Measurements from ENCODE around the gene PRDM16. TPM values are rescaled to one million over a fixed set of nuclear protein-coding genes. Genes with fewer than 3 reads are reported as not detected.

Gene PRDM16
- total RNA-seq, 4 donors from 2014 or later, result 5.4 to 13.2 (median 7.7) TPM

GRCh38 chr1:3120994-3121393, 52.0 kb downstream of the PRDM16 start:
- DNase-seq, result no peak
- no peak overlapping the region for H3K4me3 ChIP-seq
- H3K9me3 ChIP-seq, result no peaks in the 10 kb centered on the region
- peaks cover 0 to under 1% (median 0%) of the 10 kb centered on the region in 4 donors for H3K4me1 ChIP-seq
- no peak for TF ChIP-seq POLR2A (IDR thresholded peaks at IDR 0.05)
- TF ChIP-seq CTCF (IDR thresholded peaks at IDR 0.05), result no peak
- no peaks in the 10 kb centered on the region for H3K36me3 ChIP-seq
- no peak overlapping the region for H3K27ac ChIP-seq
- no peaks in the 10 kb centered on the region for H3K27me3 ChIP-seq

- Histone ChIP-seq H3K27me3 (no peaks in the 10 kb centered on the region), H3K27ac (no peak overlapping the region), H3K9me3 (no peaks in the 10 kb centered on the region), H3K4me1 (peaks cover 0 to 3% (median 0%) of the 10 kb centered on the region in 4 donors), H3K4me3 (no peak overlapping the region), H3K36me3 (no peaks in the 10 kb centered on the region)
- no peak for DNase-seq
- TF ChIP-seq CTCF (IDR thresholded peaks at IDR 0.05) (no peak), POLR2A (IDR thresholded peaks at IDR 0.05) (no peak)
Measured at GRCh38 chr1:3121401-3122210, 52.6 kb downstream of the PRDM16 start.

GRCh38 chr1:3122311-3122710, 53.3 kb downstream of the PRDM16 start:
- no peak overlapping the region for H3K27ac ChIP-seq
- no peaks in the 10 kb centered on the region for H3K36me3 ChIP-seq
- no peaks in the 10 kb centered on the region for H3K27me3 ChIP-seq
- TF ChIP-seq CTCF (IDR thresholded peaks at IDR 0.05) (no peak), POLR2A (IDR thresholded peaks at IDR 0.05) (no peak)
- H3K4me3 ChIP-seq, result no peak overlapping the region
- H3K9me3 ChIP-seq, result no peaks in the 10 kb centered on the region
- H3K4me1 ChIP-seq, result peaks cover 0 to 3% (median 0%) of the 10 kb centered on the region in 4 donors
- no peak for DNase-seq

- no peak overlapping the region for H3K4me3 ChIP-seq
- DNase-seq, result no peak
- H3K27me3 ChIP-seq, result no peaks in the 10 kb centered on the region
- H3K4me1 ChIP-seq, result peaks cover 0 to 3% (median 0%) of the 10 kb centered on the region in 4 donors
- H3K27ac ChIP-seq, result no peak overlapping the region
- no peaks in the 10 kb centered on the region for H3K36me3 ChIP-seq
- no peaks in the 10 kb centered on the region for H3K9me3 ChIP-seq
- TF ChIP-seq POLR2A (IDR thresholded peaks at IDR 0.05), result no peak
Measured at GRCh38 chr1:3124246-3124645, 55.2 kb downstream of the PRDM16 start.

GRCh38 chr1:3125078-3125477, 56.1 kb downstream of the PRDM16 start:
- Histone ChIP-seq H3K4me3 (no peak overlapping the region), H3K36me3 (no peaks in the 10 kb centered on the region), H3K4me1 (peaks cover 0 to 3% (median 0%) of the 10 kb centered on the region in 4 donors), H3K27me3 (no peaks in the 10 kb centered on the region), H3K27ac (no peak overlapping the region), H3K9me3 (no peaks in the 10 kb centered on the region)
- DNase-seq, result no peak
- no peak for TF ChIP-seq POLR2A (IDR thresholded peaks at IDR 0.05)
- TF ChIP-seq CTCF (IDR thresholded peaks at IDR 0.05), result no peak

GRCh38 chr1:3125546-3126368, 56.8 kb downstream of the PRDM16 start:
- no peak overlapping the region for H3K27ac ChIP-seq
- H3K36me3 ChIP-seq, result no peaks in the 10 kb centered on the region
- H3K4me3 ChIP-seq, result no peak overlapping the region
- no peak for DNase-seq
- no peaks in the 10 kb centered on the region for H3K9me3 ChIP-seq
- peaks cover 0 to 3% (median 0%) of the 10 kb centered on the region in 4 donors for H3K4me1 ChIP-seq
- H3K27me3 ChIP-seq, result no peaks in the 10 kb centered on the region
- TF ChIP-seq POLR2A (IDR thresholded peaks at IDR 0.05) (no peak), CTCF (IDR thresholded peaks at IDR 0.05) (no peak)
